GM10266 (cell line): ENCODE results near the gene BNIP5.

ENCODE experiments used
- DNase-seq: peaks from one replicate; pipeline ENCODE4 v3.0.0; 2012; ENCODE audit errors: extremely low spot score
- CTCF ChIP-seq: IDR thresholded peaks from 2 replicates; pipeline ENCODE4 v1.5.1; 2012; ENCODE audit warnings: mild to moderate bottlenecking, low read depth; ENCODE audit not compliant: control insufficient read depth, insufficient read depth; ENCODE audit errors: missing control alignments

The BNIP5 gene

GRCh38 chr6:36373368-36374019 lies 36.8 kb upstream of the BNIP5 start:
- no peak for TF ChIP-seq CTCF
- DNase-seq = no peak

- no peak for TF ChIP-seq CTCF
- no peak for DNase-seq
Measured at GRCh38 chr6:36372088-36372487, 35.4 kb upstream of the BNIP5 start.

- no peak for TF ChIP-seq CTCF
Measured at GRCh38 chr6:36371211-36371610, 34.5 kb upstream of the BNIP5 start.

DNA sequence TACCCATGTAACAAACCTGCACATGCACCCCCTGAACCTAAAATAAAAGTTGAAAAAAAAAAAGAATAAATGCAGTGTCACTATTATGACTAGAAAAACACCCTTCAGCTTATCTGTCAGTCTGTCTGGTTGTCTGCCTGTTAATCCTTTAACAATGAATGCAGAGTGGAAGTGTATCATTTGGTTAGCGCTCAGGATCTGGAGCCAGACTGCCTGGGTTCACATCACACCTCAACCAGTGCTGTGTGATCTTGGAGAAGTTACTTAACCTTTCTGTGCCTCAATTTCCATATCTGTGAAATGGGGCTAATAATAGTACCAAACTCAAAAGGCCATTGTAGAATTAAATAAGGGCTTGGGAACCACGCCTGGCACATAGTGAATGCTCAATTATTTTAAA lies 34.0 kb upstream of the BNIP5 start:
- no peak for TF ChIP-seq CTCF
- no peak for DNase-seq

More at GRCh38 chr6:36371211-36371610, 34.5 kb upstream of the BNIP5 start:
- DNase-seq = no peak

GRCh38 chr6:36368921-36369865 lies 32.5 kb upstream of the BNIP5 start:
- no peak for DNase-seq

GRCh38 chr6:36368421-36368820 lies 31.7 kb upstream of the BNIP5 start:
- no peak for DNase-seq
- TF ChIP-seq CTCF = no peak

More at GRCh38 chr6:36368921-36369865, 32.5 kb upstream of the BNIP5 start:
- no peak for TF ChIP-seq CTCF

- no peak for TF ChIP-seq CTCF
- no peak for DNase-seq
Measured at GRCh38 chr6:36367743-36368142, 31.1 kb upstream of the BNIP5 start.
